Measurements from ENCODE around the gene NTSR1. TPM values are rescaled to one million over a fixed set of nuclear protein-coding genes. Genes with fewer than 3 reads are reported as not detected.

Gene NTSR1
- total and polyA plus RNA-seq, 2 of the 8 experiments (the other 6 are each of a cell fraction or from before 2014, with no cell fraction given), result 0.53 to 0.89 TPM

GRCh38 chr20:62762376-62762775, 53.7 kb downstream of the NTSR1 start (continued):
- TF ChIP-seq FOSL1 (IDR thresholded peaks at IDR 0.05; ENCODE audit: insufficient read depth, low read depth, low read length), result no peak
- no peak for TF ChIP-seq TAF1 (IDR thresholded peaks at IDR 0.05; ENCODE audit: low read depth, low read length)
- TF ChIP-seq CHD2 (IDR thresholded peaks at IDR 0.05; ENCODE audit: low read length), result no peak
